C4-2B (cell line): Measurements from ENCODE around the gene RHOA.

Experiments
- ZFX ChIP-seq: fragments of 450-650 bp; IDR thresholded peaks from 2 replicates; pipeline ENCODE4 v1.6.1; 2017
- TF ChIP-seq, protein P1 (sequence below): fragments of 450-650 bp; conservative IDR thresholded peaks from 2 replicates; pipeline ENCODE4 v1.5.1; 2017; ENCODE audit warnings: mild to moderate bottlenecking

DNA sequence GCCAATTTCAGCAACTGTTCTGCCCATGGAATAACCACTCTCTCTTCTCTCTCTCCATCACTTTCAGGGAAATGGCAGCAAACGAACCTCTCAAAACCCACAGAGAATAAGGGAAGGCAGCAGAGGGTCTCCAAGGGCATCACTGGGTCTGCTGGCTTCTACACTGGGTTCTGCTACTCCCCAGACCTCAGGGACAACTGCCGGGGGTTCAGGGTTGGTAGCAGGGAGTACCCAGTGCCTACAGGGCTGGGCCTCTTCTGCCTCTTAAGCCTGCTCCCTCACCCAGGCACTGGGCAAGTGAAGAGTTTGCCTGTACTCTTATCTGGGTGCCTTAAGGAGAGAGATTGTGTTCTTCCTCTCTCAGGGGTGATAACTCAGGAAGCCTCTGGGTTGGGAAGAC, 3.0 kb upstream of the RHOA start:
- TF ChIP-seq, protein P1, sequence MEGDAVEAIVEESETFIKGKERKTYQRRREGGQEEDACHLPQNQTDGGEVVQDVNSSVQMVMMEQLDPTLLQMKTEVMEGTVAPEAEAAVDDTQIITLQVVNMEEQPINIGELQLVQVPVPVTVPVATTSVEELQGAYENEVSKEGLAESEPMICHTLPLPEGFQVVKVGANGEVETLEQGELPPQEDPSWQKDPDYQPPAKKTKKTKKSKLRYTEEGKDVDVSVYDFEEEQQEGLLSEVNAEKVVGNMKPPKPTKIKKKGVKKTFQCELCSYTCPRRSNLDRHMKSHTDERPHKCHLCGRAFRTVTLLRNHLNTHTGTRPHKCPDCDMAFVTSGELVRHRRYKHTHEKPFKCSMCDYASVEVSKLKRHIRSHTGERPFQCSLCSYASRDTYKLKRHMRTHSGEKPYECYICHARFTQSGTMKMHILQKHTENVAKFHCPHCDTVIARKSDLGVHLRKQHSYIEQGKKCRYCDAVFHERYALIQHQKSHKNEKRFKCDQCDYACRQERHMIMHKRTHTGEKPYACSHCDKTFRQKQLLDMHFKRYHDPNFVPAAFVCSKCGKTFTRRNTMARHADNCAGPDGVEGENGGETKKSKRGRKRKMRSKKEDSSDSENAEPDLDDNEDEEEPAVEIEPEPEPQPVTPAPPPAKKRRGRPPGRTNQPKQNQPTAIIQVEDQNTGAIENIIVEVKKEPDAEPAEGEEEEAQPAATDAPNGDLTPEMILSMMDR, result no peak
- no peak for TF ChIP-seq ZFX
